Mesenchymal stem cell (in vitro differentiated cells and primary cell): Measurements from ENCODE around the gene TXNDC15.

ENCODE experiments used
- DNase-seq: peaks from one replicate; pipeline ENCODE4 v3.0.0-alpha.2; 2013
- H2AFZ ChIP-seq: one replicate; pipeline ENCODE4 v1.6.1; 2013; ENCODE audit warnings: low read depth, mild to moderate bottlenecking, control low read depth, inconsistent platforms, low read length, moderate library complexity
- H2AK5ac ChIP-seq: 2 replicates; pipeline ENCODE4 v1.6.1; 2013; ENCODE audit warnings: low read length, moderate library complexity, mild to moderate bottlenecking, inconsistent platforms; ENCODE audit not compliant: severe bottlenecking
- H2BK120ac ChIP-seq: one replicate; pipeline ENCODE4 v1.6.1; 2013; ENCODE audit warnings: low read depth, mild to moderate bottlenecking, inconsistent platforms, low read length, moderate library complexity
- H2BK12ac ChIP-seq, 2 experiments: one replicate each; pipeline ENCODE4 v1.6.1; 2013; ENCODE audit warnings: inconsistent platforms in 2 of 2, low read length in 2 of 2, mild to moderate bottlenecking in 2 of 2, moderate library complexity in 2 of 2, control low read depth in 1 of 2
- H2BK15ac ChIP-seq: one replicate; pipeline ENCODE4 v1.6.1; 2013; ENCODE audit warnings: mild to moderate bottlenecking, low read depth, inconsistent platforms; ENCODE audit not compliant: poor library complexity, severe bottlenecking
- H2BK5ac ChIP-seq: 2 replicates; pipeline ENCODE4 v1.6.1; 2013; ENCODE audit warnings: low read depth, mild to moderate bottlenecking, low read length, control low read depth, inconsistent platforms; ENCODE audit not compliant: poor library complexity, severe bottlenecking
- H3K14ac ChIP-seq, 2 experiments: one replicate each; pipeline ENCODE4 v1.6.1; 2013; ENCODE audit warnings: inconsistent platforms in 2 of 2, low read length in 2 of 2, control low read depth in 1 of 2, mild to moderate bottlenecking in 1 of 2, moderate library complexity in 1 of 2
- H3K18ac ChIP-seq, 2 experiments: one replicate each; pipeline ENCODE4 v1.6.1; 2013; ENCODE audit warnings: inconsistent platforms in 2 of 2, low read length in 2 of 2, control low read depth in 1 of 2, low read depth in 1 of 2, mild to moderate bottlenecking in 1 of 2
- H3K23ac ChIP-seq, 2 experiments: one replicate each; pipeline ENCODE4 v1.6.1; 2013; ENCODE audit warnings: inconsistent platforms in 2 of 2, low read length in 2 of 2, mild to moderate bottlenecking in 2 of 2, moderate library complexity in 2 of 2, control low read depth in 1 of 2
- H3K27ac ChIP-seq: 2 replicates; pipeline ENCODE4 v1.5.1; 2013; ENCODE audit warnings: mild to moderate bottlenecking, moderate library complexity, low read length, control low read depth, inconsistent platforms; ENCODE audit not compliant: poor library complexity, severe bottlenecking
- H3K27me3 ChIP-seq, 2 experiments: 2 replicates each; pipeline versions ENCODE4 v1.6.1 to v1.7.0; 2013; ENCODE audit warnings: low read length in 2 of 2, mild to moderate bottlenecking in 2 of 2, moderate library complexity in 2 of 2, control low read depth in 1 of 2, inconsistent platforms in 1 of 2; ENCODE audit not compliant: control insufficient read depth in 1 of 2, insufficient read depth in 1 of 2
- H3K36me3 ChIP-seq, 2 experiments: 2 replicates each; pipeline versions ENCODE4 v1.6.1 to v1.7.0; 2013; ENCODE audit warnings: low read length in 2 of 2, control low read depth in 1 of 2, inconsistent platforms in 1 of 2, low read depth in 1 of 2, mild to moderate bottlenecking in 1 of 2; ENCODE audit not compliant: insufficient read depth in 2 of 2, control insufficient read depth in 1 of 2
- H3K4ac ChIP-seq, 2 experiments: one replicate each; pipeline ENCODE4 v1.6.1; 2013; ENCODE audit warnings: inconsistent platforms in 2 of 2, low read length in 2 of 2, mild to moderate bottlenecking in 2 of 2, moderate library complexity in 2 of 2, control low read depth in 1 of 2, low read depth in 1 of 2
- H3K4me1 ChIP-seq: 2 replicates; pipeline ENCODE4 v1.6.1; 2013; ENCODE audit warnings: low read depth, low read length, control low read depth; ENCODE audit not compliant: control insufficient read depth, insufficient read depth
- H3K4me2 ChIP-seq: 2 replicates; pipeline ENCODE4 v1.6.1; 2013; ENCODE audit warnings: low read length, mild to moderate bottlenecking, inconsistent platforms; ENCODE audit not compliant: poor library complexity, severe bottlenecking
- H3K4me3 ChIP-seq, 2 experiments: 2 replicates each; pipeline versions ENCODE4 v1.5.1 to v1.7.0; 2013; ENCODE audit warnings: low read length in 2 of 2, mild to moderate bottlenecking in 2 of 2, control low read depth in 1 of 2, low read depth in 1 of 2; ENCODE audit not compliant: insufficient read depth in 1 of 2
- H3K79me1 ChIP-seq: replicated peaks from 2 replicates; pipeline ENCODE4 v1.6.1; 2013; ENCODE audit warnings: mild to moderate bottlenecking, control low read depth, low read length, inconsistent platforms; ENCODE audit not compliant: poor library complexity, severe bottlenecking
- H3K9ac ChIP-seq: 2 replicates; pipeline ENCODE4 v1.7.0; 2013; ENCODE audit warnings: mild to moderate bottlenecking, low read length, moderate library complexity
- H3K9me3 ChIP-seq: 2 replicates; pipeline ENCODE4 v1.7.0; 2013; ENCODE audit warnings: mild to moderate bottlenecking, low read length; ENCODE audit not compliant: control insufficient read depth
- H4K8ac ChIP-seq: one replicate; pipeline ENCODE4 v1.6.1; 2013; ENCODE audit warnings: inconsistent platforms, mild to moderate bottlenecking, low read length, moderate library complexity
- H4K91ac ChIP-seq: one replicate; pipeline ENCODE4 v1.6.1; 2013; ENCODE audit warnings: mild to moderate bottlenecking, low read length, inconsistent platforms
- WGBS: methylation state at CpG from one replicate; pipeline ENCODE4 v1.1.7; 2013; ENCODE audit warnings: mixed read lengths; 5-methylcytosine and 5-hydroxymethylcytosine counted together

The TXNDC15 gene

GRCh38 chr5:134918861-134919260, 44.7 kb downstream of the TXNDC15 start:
- no peak overlapping the region for H3K4me2 ChIP-seq
- H2AFZ ChIP-seq, result no peak overlapping the region
- H3K27me3 ChIP-seq, result no peaks in the 10 kb centered on the region
- no peak overlapping the region for H3K4ac ChIP-seq
- DNase-seq, result no peak
- no peak overlapping the region for H3K27ac ChIP-seq
- peaks cover 24 to 39% of the 10 kb centered on the region in 2 experiments for H3K36me3 ChIP-seq
- H3K9me3 ChIP-seq, result no peaks in the 10 kb centered on the region
- no peak overlapping the region for H4K91ac ChIP-seq
- no peak overlapping the region for H3K9ac ChIP-seq
- no peaks in the 10 kb centered on the region for H3K4me1 ChIP-seq
- H3K14ac ChIP-seq, result no peak overlapping the region
- no peak overlapping the region for H2BK120ac ChIP-seq
- H2BK5ac ChIP-seq, result no peak overlapping the region
- no peak overlapping the region for H2AK5ac ChIP-seq
- no peak overlapping the region for H2BK12ac ChIP-seq
- H3K23ac ChIP-seq, result no peak overlapping the region
- H4K8ac ChIP-seq, result no peak overlapping the region
- WGBS, result no CpG with 5 or more reads among the region's 3 CpGs
- peaks cover 30% of the 10 kb centered on the region for H3K79me1 ChIP-seq
- H2BK15ac ChIP-seq, result no peak overlapping the region
- H3K18ac ChIP-seq, result no peak overlapping the region
- H3K4me3 ChIP-seq, result no peak overlapping the region

- H2BK15ac ChIP-seq, result no peak overlapping the region
- H2AFZ ChIP-seq, result no peak overlapping the region
- H2BK120ac ChIP-seq, result no peak overlapping the region
- H3K4ac ChIP-seq, result no peak overlapping the region
- no peak overlapping the region for H3K4me2 ChIP-seq
- WGBS, result 95% methylated on average over 9 of the region's 9 CpGs
- DNase-seq, result no peak
- H3K36me3 ChIP-seq, result peaks cover 13 to 29% of the 10 kb centered on the region in 2 experiments
- H3K27ac ChIP-seq, result no peak overlapping the region
- no peaks in the 10 kb centered on the region for H3K27me3 ChIP-seq
- no peak overlapping the region for H3K18ac ChIP-seq
- H3K9ac ChIP-seq, result no peak overlapping the region
- no peak overlapping the region for H2AK5ac ChIP-seq
- no peaks in the 10 kb centered on the region for H3K9me3 ChIP-seq
- peaks cover 20% of the 10 kb centered on the region for H3K79me1 ChIP-seq
- H2BK12ac ChIP-seq, result no peak overlapping the region
- no peak overlapping the region for H4K91ac ChIP-seq
- H2BK5ac ChIP-seq, result no peak overlapping the region
- H3K14ac ChIP-seq, result no peak overlapping the region
- H3K4me3 ChIP-seq, result no peak overlapping the region
- H4K8ac ChIP-seq, result no peak overlapping the region
- no peaks in the 10 kb centered on the region for H3K4me1 ChIP-seq
- no peak overlapping the region for H3K23ac ChIP-seq
These were observed 46.8 kb downstream of the TXNDC15 start for GRCh38 chr5:134920848-134921575.

GRCh38 chr5:134932508-134932907, 58.3 kb downstream of the TXNDC15 start:
- H2BK12ac ChIP-seq, result no peak overlapping the region
- WGBS, result 92% methylated on average over 3 of the region's 3 CpGs
- H3K4me2 ChIP-seq, result no peak overlapping the region
- no peak overlapping the region for H3K18ac ChIP-seq
- no peak overlapping the region for H2BK5ac ChIP-seq
- H2BK120ac ChIP-seq, result no peak overlapping the region
- H3K4me1 ChIP-seq, result peaks cover 7% of the 10 kb centered on the region
- no peak overlapping the region for H2AK5ac ChIP-seq
- no peak overlapping the region for H3K4me3 ChIP-seq
- no peak overlapping the region for H3K4ac ChIP-seq
- H3K23ac ChIP-seq, result no peak overlapping the region
- H3K27me3 ChIP-seq, result no peaks in the 10 kb centered on the region
- H2BK15ac ChIP-seq, result no peak overlapping the region
- H3K79me1 ChIP-seq, result peaks cover 7% of the 10 kb centered on the region
- no peak overlapping the region for H3K9ac ChIP-seq
- H4K91ac ChIP-seq, result no peak overlapping the region
- DNase-seq, result no peak
- H3K14ac ChIP-seq, result no peak overlapping the region
- H3K9me3 ChIP-seq, result no peaks in the 10 kb centered on the region
- no peak overlapping the region for H3K27ac ChIP-seq
- H4K8ac ChIP-seq, result no peak overlapping the region
- peaks cover 0 to 32% of the 10 kb centered on the region in 2 experiments for H3K36me3 ChIP-seq
- H2AFZ ChIP-seq, result no peak overlapping the region

- H3K4me3 ChIP-seq, result no peak overlapping the region
- no peak overlapping the region for H4K8ac ChIP-seq
- H3K79me1 ChIP-seq, result peaks cover 7% of the 10 kb centered on the region
- no peak overlapping the region for H2AFZ ChIP-seq
- no peak overlapping the region for H3K14ac ChIP-seq
- no peaks in the 10 kb centered on the region for H3K27me3 ChIP-seq
- no peak overlapping the region for H3K27ac ChIP-seq
- no peak overlapping the region for H2AK5ac ChIP-seq
- H3K4me2 ChIP-seq, result no peak overlapping the region
- H3K36me3 ChIP-seq, result peaks cover 0 to 39% of the 10 kb centered on the region in 2 experiments
- H2BK15ac ChIP-seq, result no peak overlapping the region
- no peak overlapping the region for H2BK12ac ChIP-seq
- no peak overlapping the region for H2BK5ac ChIP-seq
- WGBS, result 100% methylated on average over 3 of the region's 5 CpGs
- no peak for DNase-seq
- H3K4ac ChIP-seq, result no peak overlapping the region
- no peak overlapping the region for H3K18ac ChIP-seq
- no peaks in the 10 kb centered on the region for H3K9me3 ChIP-seq
- no peak overlapping the region for H3K9ac ChIP-seq
- no peak overlapping the region for H2BK120ac ChIP-seq
- peaks cover 7% of the 10 kb centered on the region for H3K4me1 ChIP-seq
- H3K23ac ChIP-seq, result no peak overlapping the region
- H4K91ac ChIP-seq, result no peak overlapping the region
These were observed 60.0 kb downstream of the TXNDC15 start for GRCh38 chr5:134934202-134934601.
